Vagina (tissue), 2 donors: ENCODE measurements around the gene AFAP1L1.

Experiments
- CTCF ChIP-seq, 3 experiments: fragments of 450-650 bp in 2 of 3; fragments of 200-600 bp in 1 of 3; sonication (generic) in 1 of 3; IDR thresholded peaks; one replicate each; pipeline ENCODE4 v1.5.1; 2017 to 2019; ENCODE audit warnings: antibody characterized with exemption in 3 of 3, mild to moderate bottlenecking in 2 of 3, moderate library complexity in 2 of 3
- POLR2A ChIP-seq, 2 donors: fragments of 450-650 bp; IDR thresholded peaks; one replicate each; pipeline ENCODE4 v1.6.1; 2017; ENCODE audit warnings: antibody characterized with exemption in 2 of 2, mild to moderate bottlenecking in 2 of 2, moderate library complexity in 2 of 2
- POLR2AphosphoS5 ChIP-seq, 2 donors: sonication (generic); formaldehyde crosslinking; IDR thresholded peaks; one replicate each; pipeline ENCODE4 v1.9.0; 2017; ENCODE audit warnings: antibody characterized with exemption in 2 of 2, mild to moderate bottlenecking in 2 of 2, low read depth in 1 of 2; ENCODE audit not compliant: insufficient read depth in 1 of 2

- no peak for TF ChIP-seq CTCF (IDR thresholded peaks at IDR 0.05)
- no peak for TF ChIP-seq POLR2A (IDR thresholded peaks at IDR 0.05)
- TF ChIP-seq POLR2AphosphoS5 (IDR thresholded peaks at IDR 0.05; ENCODE audit: insufficient read depth in 1 of 2, low read depth in 1 of 2): no peak
Measured at GRCh38 chr5:149344151-149344550, 72.5 kb downstream of the AFAP1L1 start.
